Measurements from ENCODE around the gene GNB2.

The GNB2 gene

GRCh38 chr7:100678291-100678984 is 4.9 kb downstream of the GNB2 start:
- Histone ChIP-seq H2AFZ (ENCODE audit: low read depth) (no peak overlapping the region), H3K27ac (no peak overlapping the region), H3K9ac (no peak overlapping the region), H3K4me1 (ENCODE audit: low read depth, poor library complexity, severe bottlenecking) (peaks cover 10% of the 10 kb centered on the region), H3K79me2 (ENCODE audit: insufficient read depth, low read depth) (peaks cover 19% of the 10 kb centered on the region), H3K36me3 (ENCODE audit: insufficient read depth) (peaks cover 3% of the 10 kb centered on the region; the same call in 1 of the 2 replicates), H3K27me3 (ENCODE audit: insufficient read depth, low read depth) (no peaks in the 10 kb centered on the region), H3K4me3 (IDR thresholded peaks at IDR 0.05; ENCODE audit: insufficient read depth, low read depth, low read length) (no peak overlapping the region), H4K20me1 (ENCODE audit: insufficient read depth) (no peaks in the 10 kb centered on the region), H3K4me2 (no peak overlapping the region)
- TF ChIP-seq, protein P1, sequence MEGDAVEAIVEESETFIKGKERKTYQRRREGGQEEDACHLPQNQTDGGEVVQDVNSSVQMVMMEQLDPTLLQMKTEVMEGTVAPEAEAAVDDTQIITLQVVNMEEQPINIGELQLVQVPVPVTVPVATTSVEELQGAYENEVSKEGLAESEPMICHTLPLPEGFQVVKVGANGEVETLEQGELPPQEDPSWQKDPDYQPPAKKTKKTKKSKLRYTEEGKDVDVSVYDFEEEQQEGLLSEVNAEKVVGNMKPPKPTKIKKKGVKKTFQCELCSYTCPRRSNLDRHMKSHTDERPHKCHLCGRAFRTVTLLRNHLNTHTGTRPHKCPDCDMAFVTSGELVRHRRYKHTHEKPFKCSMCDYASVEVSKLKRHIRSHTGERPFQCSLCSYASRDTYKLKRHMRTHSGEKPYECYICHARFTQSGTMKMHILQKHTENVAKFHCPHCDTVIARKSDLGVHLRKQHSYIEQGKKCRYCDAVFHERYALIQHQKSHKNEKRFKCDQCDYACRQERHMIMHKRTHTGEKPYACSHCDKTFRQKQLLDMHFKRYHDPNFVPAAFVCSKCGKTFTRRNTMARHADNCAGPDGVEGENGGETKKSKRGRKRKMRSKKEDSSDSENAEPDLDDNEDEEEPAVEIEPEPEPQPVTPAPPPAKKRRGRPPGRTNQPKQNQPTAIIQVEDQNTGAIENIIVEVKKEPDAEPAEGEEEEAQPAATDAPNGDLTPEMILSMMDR (conservative IDR thresholded peaks at IDR 0.05; ENCODE audit: low read depth, low read length) = no peak

GRCh38 chr7:100679129-100679926 is 5.8 kb downstream of the GNB2 start:
- Histone ChIP-seq H3K79me2 (ENCODE audit: insufficient read depth, low read depth) (peaks cover 17% of the 10 kb centered on the region), H3K9ac (no peak overlapping the region), H3K27me3 (ENCODE audit: insufficient read depth, low read depth) (no peaks in the 10 kb centered on the region), H3K4me2 (no peak overlapping the region), H3K4me3 (IDR thresholded peaks at IDR 0.05; ENCODE audit: insufficient read depth, low read depth, low read length) (no peak overlapping the region), H3K36me3 (ENCODE audit: insufficient read depth) (peaks cover 3% of the 10 kb centered on the region; the same call in 1 of the 2 replicates), H3K4me1 (ENCODE audit: low read depth, poor library complexity, severe bottlenecking) (peaks cover 10% of the 10 kb centered on the region), H4K20me1 (ENCODE audit: insufficient read depth) (no peaks in the 10 kb centered on the region), H2AFZ (ENCODE audit: low read depth) (no peak overlapping the region), H3K27ac (no peak overlapping the region)
- TF ChIP-seq, protein P1 (conservative IDR thresholded peaks at IDR 0.05; ENCODE audit: low read depth, low read length) = no peak

- peaks cover 12% of the 10 kb centered on the region; the same call in 1 of the 2 replicates for H3K79me2 ChIP-seq (ENCODE audit: insufficient read depth, low read depth)
- no peak overlapping the region for H3K9ac ChIP-seq
- H2AFZ ChIP-seq (ENCODE audit: low read depth) = no peak overlapping the region
- peaks cover 3% of the 10 kb centered on the region; the same call in 1 of the 2 replicates for H3K36me3 ChIP-seq (ENCODE audit: insufficient read depth)
- TF ChIP-seq, protein P1 (conservative IDR thresholded peaks at IDR 0.05; ENCODE audit: low read depth, low read length) = no peak
- H3K27ac ChIP-seq = no peak overlapping the region
- H3K4me2 ChIP-seq = no peak overlapping the region
- H3K4me3 ChIP-seq (IDR thresholded peaks at IDR 0.05; ENCODE audit: insufficient read depth, low read depth, low read length) = no peak overlapping the region
- H3K4me1 ChIP-seq (ENCODE audit: low read depth, poor library complexity, severe bottlenecking) = peaks cover 10% of the 10 kb centered on the region
- H4K20me1 ChIP-seq (ENCODE audit: insufficient read depth) = no peaks in the 10 kb centered on the region
- no peaks in the 10 kb centered on the region for H3K27me3 ChIP-seq (ENCODE audit: insufficient read depth, low read depth)
These were observed 6.5 kb downstream of the GNB2 start for GRCh38 chr7:100679927-100680575.

GRCh38 chr7:100680576-100681271 is 7.2 kb downstream of the GNB2 start:
- H3K9ac ChIP-seq = no peak overlapping the region
- TF ChIP-seq, protein P1 (conservative IDR thresholded peaks at IDR 0.05; ENCODE audit: low read depth, low read length) = no peak
- no peaks in the 10 kb centered on the region for H4K20me1 ChIP-seq (ENCODE audit: insufficient read depth)
- peaks cover 12% of the 10 kb centered on the region; the same call in 1 of the 2 replicates for H3K79me2 ChIP-seq (ENCODE audit: insufficient read depth, low read depth)
- peaks cover 10% of the 10 kb centered on the region for H3K4me1 ChIP-seq (ENCODE audit: low read depth, poor library complexity, severe bottlenecking)
- H3K36me3 ChIP-seq (ENCODE audit: insufficient read depth) = peaks cover 3% of the 10 kb centered on the region; the same call in 1 of the 2 replicates
- no peak overlapping the region for H3K4me2 ChIP-seq
- no peaks in the 10 kb centered on the region for H3K27me3 ChIP-seq (ENCODE audit: insufficient read depth, low read depth)
- no peak overlapping the region for H3K4me3 ChIP-seq (IDR thresholded peaks at IDR 0.05; ENCODE audit: insufficient read depth, low read depth, low read length)
- H2AFZ ChIP-seq (ENCODE audit: low read depth) = no peak overlapping the region
- no peak overlapping the region for H3K27ac ChIP-seq

Data from KMS-11 (cell line).